ENCODE results near the gene TLE6. TPM values are rescaled to one million over a fixed set of nuclear protein-coding genes. Genes with fewer than 3 reads are reported as not detected.
"Not testable (repeated sequence)": the region's sequence is repeated elsewhere in the genome, so short reads cannot be mapped to it uniquely, and the experiment has no call there.

Gene TLE6
- total RNA-seq, 1 donor from 2014 or later = 1.9 TPM

DNA sequence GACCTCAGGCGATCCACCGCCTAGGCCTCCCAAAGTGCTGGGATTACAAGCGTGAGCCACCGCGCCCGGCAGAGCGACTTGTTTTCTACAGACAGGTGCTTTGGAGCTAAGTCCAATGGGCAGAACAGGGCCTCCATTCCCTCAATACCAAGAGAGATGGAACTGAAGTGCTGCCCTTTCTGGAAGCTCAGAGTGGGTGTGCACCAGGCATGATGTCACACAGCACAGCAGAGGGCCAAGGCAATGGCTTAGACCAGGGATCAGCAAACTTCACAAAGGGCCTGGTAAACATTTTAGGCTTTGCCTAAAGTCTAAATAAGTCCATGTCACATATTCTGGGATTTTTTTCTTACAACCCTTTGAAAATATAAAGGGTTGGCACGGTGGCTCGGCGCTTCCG, 21.3 kb downstream of the TLE6 start:
- intact Hi-C loops (cut with micrococcal nuclease) = no loop called here

DNA sequence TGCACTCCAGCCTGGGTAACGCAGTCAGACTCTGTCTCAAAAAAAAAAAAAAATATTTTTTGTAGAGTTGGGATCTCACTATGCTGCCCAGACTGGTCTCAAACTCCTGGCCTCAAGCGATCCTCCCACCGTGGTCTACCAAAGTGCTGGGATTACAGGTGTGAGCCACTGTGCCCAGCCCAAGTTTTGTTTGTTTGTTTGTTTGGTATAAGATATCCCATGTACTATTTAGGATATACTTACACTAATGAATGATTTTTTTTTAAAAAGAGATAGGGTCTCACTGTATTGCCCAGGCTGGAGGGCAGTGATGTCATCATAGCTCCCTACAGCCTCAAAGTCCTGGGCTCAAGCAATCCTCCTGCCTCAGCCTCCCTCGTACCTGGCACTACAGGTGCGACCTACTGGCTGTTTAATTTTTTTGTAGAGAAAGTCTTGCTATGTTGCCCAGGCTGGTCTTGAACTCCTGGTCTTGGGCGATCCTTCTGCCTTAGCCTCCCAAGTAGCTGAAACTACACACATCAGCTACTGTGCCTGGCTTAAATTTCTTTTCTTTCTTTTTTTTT, 24.0 kb downstream of the TLE6 start:
- intact Hi-C loops (cut with micrococcal nuclease) = no loop called here

DNA sequence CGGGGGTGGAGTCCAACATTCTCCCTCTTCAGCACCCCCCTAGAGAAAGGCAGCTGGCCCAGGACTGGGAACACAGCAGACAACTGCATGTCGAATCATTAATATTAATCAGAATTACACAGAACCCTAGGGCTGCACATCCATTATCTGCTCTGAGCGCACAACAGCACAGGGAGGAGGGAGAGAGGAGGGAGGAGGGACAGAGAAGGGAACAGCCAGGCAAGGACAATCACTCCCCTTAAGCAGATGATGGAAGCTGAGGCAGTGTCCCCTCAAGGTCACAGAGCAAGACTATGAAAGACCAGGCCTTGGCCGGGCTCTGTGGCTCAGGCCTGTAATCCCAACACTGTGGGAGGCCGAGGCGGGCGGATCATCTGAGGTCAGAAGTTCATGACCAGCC, 25.7 kb downstream of the TLE6 start:
- intact Hi-C loops (cut with micrococcal nuclease) = no loop called here

DNA sequence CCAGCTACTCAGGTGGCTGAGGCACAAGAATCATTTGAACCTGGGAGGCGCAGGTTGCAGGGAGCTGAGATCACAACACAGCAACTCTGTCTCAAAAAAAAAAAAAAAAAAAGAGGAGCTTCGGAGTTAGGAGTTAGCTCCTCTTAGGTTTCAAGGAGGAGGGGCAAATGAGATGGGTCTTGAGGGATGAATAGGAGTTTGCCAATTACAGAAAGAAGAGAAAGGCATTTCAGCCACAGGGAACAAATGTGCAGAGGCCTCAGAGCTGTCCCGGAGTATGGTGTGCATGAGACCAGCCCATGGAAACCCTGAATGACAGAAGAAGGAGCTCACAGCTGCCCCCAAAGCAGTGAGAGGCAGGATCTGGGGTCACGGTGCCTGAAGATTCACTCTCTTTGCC, 27.2 kb downstream of the TLE6 start:
- intact Hi-C loops (cut with micrococcal nuclease) = no loop called here

DNA sequence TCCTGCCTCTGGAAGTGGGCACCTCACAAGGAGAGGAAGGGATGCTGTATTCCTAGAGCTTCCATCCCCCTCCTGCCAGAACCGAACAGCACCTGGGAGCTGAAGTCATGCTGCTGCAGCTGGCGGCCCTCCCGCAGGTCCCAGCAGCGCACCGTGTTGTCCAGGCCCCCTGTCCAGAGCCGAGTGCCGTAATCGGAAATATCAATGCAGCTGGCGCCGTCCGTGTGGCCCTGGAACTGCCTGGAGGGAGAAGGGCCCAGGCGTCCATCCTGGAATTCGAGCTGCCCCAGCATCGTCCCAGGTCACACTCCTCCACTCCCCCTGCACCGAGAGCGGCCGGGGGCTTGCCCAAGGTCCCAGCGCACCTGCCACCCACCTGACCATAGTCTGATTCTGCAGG, 28.0 kb downstream of the TLE6 start:
- intact Hi-C loops (cut with micrococcal nuclease) = no loop called here

DNA sequence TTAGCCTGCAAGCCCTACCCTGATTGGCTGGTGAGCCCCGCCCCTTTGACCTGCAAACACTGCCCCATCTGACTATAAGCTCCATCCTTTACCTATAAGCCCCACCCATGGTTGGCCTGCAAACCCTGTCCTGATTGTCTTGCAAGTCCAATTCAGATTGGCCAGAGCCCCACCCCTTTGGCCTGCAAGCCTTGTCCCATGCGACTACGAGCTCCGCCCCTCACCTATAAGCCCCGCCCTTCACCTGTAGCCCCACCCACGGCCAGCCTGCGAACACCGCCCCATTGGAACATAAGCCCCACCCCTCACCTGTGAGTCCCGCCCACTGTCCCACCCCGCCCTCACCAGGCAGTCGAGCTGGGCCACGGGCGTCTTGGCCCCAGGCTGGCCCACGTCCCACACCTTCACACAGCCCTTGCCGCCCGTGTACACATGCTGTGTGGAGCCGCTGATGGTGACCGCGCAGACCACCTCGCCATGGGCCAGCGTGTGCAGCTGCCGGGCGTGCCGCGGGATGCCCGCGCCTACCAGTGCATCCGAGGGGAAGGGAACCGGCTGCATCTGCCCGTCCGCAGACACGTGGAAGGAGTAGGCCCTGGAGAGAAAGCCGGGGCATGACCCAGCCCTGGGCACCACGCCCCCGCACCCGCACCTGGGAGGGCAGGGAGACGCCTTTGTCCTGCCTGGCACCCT, 28.9 kb downstream of the TLE6 start:
- intact Hi-C loops (cut with micrococcal nuclease) = no loop called here

DNA sequence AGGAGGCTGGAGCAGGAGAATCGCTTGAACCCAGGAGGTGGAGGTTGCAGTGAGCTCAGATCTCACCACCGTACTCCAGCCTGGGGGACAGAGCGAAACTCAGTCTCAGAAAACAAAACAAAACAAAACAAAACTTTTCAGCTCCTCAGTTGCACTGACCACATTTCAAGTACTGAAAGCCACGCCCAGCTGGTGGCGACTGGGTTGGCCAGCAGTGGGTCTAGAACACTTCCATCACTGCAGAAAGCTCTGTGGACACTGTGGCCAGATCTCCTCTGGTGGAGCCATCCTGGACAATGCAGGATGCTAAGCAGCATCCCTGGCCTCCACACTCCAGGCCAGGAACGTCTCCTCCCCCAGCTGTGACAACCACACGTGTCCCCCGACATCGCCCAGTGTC, 30.6 kb downstream of the TLE6 start:
- intact Hi-C loops (cut with micrococcal nuclease) = no loop called here

DNA sequence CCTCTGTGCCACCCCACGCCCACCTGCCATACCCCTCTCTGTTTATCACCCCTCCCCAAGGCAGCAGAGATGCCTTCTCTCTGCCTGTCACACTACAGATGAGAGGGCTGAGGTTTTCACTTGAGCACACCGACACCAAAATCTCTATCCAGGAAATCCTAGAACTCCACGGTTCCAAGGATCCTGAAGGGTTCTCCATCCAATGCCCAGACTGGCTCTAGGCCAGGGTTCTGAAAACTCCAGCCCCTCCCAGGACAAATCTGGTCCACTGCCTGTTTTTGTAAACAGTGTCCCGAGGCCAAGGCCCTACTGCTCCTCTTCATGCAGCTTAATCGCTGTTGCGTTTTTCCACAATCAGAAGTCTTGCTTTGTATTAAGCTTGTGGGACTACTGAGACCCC, 31.6 kb downstream of the TLE6 start:
- intact Hi-C loops (cut with micrococcal nuclease) = no loop called here

DNA sequence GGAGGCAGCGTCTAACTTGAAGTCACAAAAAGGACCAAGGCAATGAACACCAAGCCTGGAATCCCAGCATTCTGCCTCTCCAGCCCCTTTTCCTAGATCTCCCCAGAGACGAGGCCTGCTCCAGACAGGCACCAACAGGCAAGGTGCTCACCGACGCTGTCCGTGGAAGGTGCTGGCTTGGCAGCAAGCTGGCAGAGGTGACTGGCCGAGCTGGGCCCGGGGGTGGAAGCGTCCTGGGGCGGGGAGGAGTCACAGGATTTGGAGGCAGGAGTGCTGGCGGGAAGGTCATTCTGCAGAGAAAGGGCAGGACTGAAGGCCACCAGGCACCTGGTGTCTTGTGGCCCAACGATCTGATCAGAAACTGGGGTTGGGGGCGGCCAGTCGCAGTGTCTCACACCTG, 33.5 kb downstream of the TLE6 start:
- intact Hi-C loops (cut with micrococcal nuclease) = no loop called here

DNA sequence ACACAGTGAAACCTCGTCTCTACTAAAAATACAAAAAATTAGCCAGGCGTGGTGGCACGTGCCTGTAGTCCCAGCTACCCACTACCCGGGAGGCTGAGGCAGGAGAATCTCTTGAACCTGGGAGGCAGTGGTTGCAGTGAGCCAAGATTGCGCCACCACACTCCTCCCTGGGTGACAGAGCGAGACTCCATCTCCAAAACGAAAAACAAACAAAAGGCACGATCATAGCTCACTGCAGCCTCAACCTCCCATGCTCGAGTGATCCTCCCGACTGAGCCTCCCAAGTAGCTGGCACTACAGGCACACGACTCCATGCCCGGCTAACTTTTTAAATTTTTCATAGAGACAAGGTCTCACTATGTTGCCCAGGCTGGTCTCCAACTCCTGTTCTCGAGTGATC, 34.7 kb downstream of the TLE6 start:
- intact Hi-C loops (cut with micrococcal nuclease) = not testable (repeated sequence)

DNA sequence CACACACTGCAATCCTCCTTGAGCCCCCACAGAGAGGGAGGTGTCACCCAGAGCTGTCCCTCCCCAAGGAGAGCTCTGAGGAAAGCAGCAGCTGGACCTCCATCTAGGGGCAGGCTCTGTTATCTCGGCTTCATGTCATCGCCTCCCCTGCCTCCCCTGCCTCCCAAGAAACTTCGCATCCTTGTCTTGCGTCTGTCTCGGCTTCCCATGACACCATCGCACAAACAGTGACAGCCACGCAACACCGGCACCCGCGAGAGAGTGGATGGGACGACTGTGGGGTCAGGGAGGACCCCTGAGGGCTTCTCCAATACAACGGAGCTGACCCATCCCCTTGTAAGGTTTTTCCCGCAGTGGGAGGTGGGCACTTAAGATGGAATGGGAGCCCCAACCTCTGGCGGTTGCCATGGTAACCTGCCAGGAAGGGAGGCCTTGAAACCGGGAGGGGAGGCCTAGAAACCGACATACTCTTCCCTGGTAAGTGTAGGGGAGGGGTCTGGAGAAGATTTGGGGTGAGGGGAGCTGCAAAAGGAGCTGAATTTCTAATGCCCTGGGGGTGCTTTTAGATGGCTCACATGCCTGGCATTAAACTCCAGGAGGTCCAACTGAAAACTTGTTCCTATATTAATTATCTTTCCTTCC, 35.4 kb downstream of the TLE6 start:
- intact Hi-C loops (cut with micrococcal nuclease) = no loop called here

DNA sequence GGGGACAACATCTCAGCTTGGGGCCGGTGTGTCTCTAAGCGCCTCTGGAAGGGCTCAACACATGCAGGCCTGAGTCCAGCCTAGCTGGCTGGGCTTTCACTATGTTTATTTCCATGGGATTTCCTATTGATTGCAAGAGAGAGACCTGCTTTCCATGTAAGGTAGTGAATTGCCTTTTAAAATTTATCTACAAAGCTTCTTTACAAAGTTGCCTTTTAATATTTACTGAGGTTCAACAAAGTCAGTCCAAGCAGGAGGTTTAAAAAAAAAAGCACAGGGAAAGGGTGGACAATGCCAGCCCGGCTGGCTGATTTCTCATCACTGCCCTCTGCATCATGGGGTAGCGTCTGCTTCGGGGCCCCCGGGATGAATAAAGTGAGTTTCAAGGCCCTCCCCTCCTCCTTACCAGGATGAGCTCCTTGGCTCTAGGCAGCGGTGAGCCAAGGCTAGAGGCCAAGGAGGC, 35.9 kb downstream of the TLE6 start:
- intact Hi-C loops (cut with micrococcal nuclease) = no loop called here

DNA sequence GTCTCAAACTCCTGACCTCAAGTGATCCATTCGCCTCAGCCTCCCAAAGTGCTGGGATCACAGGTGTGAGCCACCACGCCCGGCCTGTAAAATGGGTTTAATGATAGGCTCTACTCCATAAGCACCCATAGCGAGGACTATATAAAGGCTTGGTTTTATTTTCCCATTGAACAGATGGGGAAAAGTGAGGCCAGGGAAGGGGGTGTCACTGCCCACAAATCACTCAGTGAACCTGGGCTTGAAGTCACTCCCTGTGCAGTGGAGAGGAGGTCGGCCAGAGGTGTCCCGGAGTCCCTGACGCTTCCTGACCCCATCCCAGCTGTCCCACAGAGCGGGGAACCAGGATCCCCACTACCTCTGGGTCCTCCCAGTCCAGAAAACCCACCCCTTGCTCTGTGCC, 36.8 kb downstream of the TLE6 start:
- intact Hi-C loops (cut with micrococcal nuclease) = no loop called here

DNA sequence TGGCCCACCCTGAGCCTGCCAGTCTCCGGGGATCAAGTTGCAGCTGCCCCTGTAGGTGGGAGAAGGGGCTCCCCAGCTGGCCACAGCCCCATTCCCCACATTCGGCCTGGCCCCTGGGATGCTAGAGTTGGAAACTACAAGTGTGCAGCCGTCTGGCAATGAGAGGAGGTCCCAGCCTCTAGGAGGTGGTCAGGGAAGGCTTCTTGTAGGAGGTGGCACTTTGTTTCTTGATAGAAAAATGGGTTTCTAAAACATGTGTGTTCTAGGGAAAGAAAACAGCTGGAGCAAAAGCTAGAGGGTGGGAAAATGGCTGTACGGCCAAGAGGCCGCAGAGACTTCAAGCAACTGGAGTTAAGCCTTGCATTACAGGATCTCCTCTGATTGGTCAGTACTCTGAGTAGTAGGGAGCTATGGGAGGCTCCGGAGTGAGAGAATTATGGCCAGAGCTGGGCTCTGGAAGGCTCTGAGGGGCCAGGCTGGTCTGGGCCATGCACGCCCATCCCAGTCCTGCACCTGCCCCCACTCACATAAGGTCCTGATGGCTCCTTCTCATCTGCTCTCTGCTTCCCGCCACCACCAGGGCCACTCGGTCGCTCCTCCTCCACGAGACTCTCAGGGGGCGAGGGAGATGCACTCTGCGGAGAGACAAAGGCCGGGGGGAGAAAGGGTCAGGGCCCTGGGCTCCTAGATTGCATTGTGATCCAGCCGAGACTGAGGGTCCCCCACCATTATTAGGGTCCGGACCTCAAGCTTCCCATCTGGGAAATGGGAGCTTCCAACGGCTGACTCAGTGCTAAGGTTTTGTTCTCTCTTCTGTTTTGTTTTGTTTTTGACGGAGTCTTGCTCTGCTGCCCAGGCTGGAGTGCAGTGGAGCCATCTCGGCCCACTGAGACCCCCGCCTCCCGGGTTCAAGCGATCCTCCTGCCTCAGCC, 38.0 kb downstream of the TLE6 start:
- intact Hi-C loops (cut with micrococcal nuclease) = no loop called here

DNA sequence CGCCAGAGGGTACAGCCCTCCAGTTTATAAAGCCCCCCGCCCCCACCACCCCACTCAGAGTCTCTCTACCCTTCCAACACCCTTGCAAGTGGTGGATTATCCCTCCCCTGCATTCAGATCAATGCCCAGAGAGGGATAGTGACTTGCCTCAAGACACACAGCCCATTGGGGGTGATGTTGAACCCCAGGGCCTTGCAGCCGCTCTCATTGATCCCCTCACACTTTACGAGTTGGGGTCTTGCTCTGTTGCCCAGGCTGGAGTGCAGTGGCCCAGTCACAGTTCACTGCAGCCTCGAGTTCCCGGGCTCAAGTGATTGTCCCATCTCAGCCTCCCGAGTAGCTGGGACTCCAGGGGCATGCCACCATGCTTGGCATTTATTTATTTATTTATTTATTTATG, 40.6 kb downstream of the TLE6 start:
- intact Hi-C loops (cut with micrococcal nuclease) = no loop called here

DNA sequence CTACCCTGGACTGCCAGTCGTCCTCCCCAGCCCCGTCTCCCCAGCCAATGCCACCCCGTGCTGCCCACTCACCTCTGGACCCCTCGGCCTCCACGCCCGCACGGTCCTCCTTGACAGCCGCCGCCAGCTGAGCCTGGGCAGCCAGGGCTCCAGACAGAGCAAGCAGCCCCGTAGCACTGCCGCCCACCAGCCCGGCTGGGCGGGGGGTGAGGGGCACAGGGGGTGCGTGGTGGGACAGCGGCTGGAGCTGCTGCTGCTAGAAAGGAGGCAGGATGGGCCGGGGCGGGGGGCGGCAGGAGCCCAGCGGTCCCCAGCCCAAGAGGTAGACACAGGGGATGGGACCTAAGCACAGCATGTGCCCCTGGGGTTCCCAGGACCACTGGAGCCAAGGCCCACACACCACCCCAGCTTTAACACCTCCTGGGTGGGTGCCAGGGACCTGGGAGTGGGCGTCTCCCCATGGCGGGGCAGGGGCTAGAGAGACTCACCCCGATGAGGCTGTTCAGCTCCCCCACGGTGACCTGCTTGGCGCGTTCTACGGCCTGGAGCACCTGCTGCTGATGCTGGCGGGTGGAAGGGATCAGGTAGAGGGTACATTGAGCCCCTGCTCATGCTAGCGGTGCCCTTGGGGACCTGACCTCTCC, 42.0 kb downstream of the TLE6 start:
- intact Hi-C loops (cut with micrococcal nuclease) = no loop called here

DNA sequence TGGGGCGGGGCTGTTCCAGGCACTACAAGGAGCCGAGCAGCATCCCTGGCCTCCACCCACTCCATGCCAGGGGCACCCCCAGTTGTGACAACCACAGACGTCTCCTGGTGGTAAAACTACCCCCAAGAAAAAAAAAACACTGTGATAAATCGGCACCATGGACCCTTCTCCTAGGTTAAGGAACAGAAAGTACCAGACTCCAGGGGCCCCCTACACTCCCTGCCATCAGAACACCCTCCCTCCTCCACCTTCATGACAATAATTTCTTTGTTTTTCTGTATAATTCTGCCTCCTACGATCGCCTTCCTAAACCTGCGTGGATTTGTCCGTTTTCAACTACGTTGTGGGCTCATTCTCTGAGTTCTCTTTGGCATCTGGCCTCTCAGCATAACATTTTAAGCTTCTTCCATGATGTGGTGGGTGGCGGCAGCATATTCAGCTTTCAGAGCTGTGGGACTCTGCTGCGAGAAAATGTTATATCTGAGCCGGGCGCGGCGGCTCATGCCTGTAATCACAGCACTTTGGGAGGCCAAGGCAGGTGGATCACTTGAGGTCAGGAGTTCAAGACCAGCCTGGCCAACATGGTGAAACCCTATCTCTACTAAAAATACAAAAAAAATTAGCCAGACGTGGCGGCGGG, 43.1 kb downstream of the TLE6 start:
- intact Hi-C loops (cut with micrococcal nuclease) = no loop called here

DNA sequence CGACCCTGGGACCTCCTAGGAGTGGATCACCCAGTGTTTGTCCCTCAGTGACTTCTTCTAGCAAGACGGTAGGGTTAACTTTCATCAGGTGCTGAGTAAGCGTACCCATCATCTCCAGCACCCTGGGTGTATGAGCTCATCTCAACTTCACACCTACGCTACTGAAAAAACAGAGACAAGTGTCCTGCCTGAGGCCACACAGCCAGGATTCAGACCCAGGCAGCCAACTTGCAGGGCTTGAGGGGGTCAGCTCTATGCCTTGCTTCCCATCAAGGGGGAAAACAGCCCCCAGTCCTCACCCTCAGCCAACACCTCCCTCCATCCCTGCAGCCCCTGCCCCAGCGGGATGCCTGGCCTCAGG, 47.1 kb downstream of the TLE6 start:
- intact Hi-C loops (cut with micrococcal nuclease) = no loop called here

DNA sequence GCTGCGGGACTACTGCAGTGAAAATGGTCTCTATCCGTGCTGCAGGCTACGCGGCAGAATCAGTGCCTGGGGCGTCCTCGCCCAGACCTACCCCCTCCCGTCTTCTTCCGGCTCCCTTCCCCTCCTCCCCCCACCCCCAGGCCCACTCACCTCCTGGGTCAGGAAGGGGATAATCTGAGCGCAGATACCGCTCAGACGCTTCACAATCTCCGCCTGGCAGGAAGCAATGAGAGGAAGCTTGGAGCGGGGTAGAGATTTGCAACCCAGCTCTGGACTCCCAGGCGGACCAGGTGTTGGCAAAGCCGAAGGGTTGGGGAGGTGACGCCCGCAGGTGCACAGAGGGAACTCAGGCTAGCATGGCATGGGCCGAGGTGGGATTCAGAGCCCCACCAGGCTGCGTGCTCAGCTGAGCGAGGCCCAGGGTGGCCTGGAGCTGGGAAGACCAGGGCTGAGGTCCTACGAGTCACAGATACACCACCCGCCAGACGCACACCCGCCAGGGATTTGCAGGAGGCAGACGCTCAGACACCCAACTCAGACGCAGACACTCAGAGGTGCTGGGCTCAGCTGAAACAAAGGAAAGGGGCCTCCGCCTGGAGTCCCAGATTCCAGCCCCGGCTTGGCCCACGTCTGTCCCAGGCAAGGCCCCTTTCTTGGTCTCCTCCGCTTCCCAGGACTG, 47.6 kb downstream of the TLE6 start:
- intact Hi-C loops (cut with micrococcal nuclease) = no loop called here

DNA sequence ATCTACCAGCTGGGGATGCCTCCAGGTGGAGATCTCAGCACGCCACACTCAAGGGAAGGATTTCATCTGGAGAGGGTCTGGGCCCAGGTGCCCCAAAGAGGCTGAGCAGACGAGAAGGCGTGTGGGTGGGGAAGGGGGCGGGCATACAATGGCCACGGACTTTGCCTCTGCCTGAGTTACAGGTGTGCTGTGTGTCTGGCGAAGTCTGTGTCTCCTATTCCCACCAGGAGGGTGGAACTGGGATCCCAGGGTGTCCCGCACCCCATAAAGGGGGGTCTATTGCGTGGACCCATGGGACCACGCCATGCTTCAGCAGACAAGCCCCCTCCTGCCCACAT, 48.2 kb downstream of the TLE6 start:
- intact Hi-C loops (cut with micrococcal nuclease) = no loop called here

DNA sequence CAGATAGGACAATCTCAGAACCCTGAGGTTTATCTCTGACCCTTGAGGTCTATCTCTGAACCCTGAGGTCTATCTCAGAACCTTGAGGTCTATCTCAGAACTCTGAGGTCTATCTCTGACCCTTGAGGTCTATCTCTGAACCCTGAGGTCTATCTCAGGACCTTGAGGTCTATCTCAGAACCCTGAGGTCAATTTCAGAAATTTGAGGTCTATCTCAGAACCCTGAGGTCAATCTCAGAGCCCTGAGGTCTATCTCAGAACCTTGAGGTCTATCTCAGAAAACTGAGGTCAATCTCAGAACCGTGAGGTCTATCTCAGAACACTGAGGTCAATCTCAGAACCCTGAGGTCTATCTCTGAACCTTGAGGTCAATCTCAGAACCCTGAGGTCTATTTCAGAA, 49.4 kb downstream of the TLE6 start:
- intact Hi-C loops (cut with micrococcal nuclease) = no loop called here
